SJSA1 (cell line): ENCODE results near the gene PPP1R1B. TPM values are rescaled to one million over a fixed set of nuclear protein-coding genes. Genes with fewer than 3 reads are reported as not detected.

Source experiments
- DNase-seq, 2 experiments: peaks; one replicate each; pipeline ENCODE4 v3.0.0-alpha.2; 2015 to 2020; ENCODE audit warnings: low spot score in 2 of 2, low read depth in 1 of 2
- H3K27ac ChIP-seq: fragments of 250-450 bp; sonication (Bioruptor Pico); 2 replicates; pipeline ENCODE4 v1.5.1; 2020; ENCODE audit warnings: mild to moderate bottlenecking, moderate library complexity
- H3K27me3 ChIP-seq: fragments of 250-450 bp; sonication (Bioruptor Pico); replicated peaks from 2 replicates; pipeline ENCODE4 v1.5.1; 2020; ENCODE audit warnings: mild to moderate bottlenecking, moderate library complexity
- H3K36me3 ChIP-seq: fragments of 250-450 bp; sonication (Bioruptor Pico); 2 replicates; pipeline ENCODE4 v1.5.1; 2020; ENCODE audit warnings: mild to moderate bottlenecking
- H3K4me1 ChIP-seq: fragments of 250-450 bp; sonication (Bioruptor Pico); replicated peaks from 2 replicates; pipeline ENCODE4 v1.6.1; 2021; ENCODE audit warnings: mild to moderate bottlenecking
- H3K4me3 ChIP-seq: fragments of 250-450 bp; sonication (Bioruptor Pico); 2 replicates; pipeline ENCODE4 v1.5.1; 2020; ENCODE audit warnings: mild to moderate bottlenecking
- H3K9me3 ChIP-seq: fragments of 250-450 bp; sonication (Bioruptor Pico); replicated peaks from 2 replicates; pipeline ENCODE4 v1.5.1; 2020; ENCODE audit warnings: mild to moderate bottlenecking
- total RNA-seq: library from RNA; depleted of rRNA; stranded (reverse); fragments of >200 nt; shearing (Covaris generic); gene quantifications from 2 replicates; pipeline ENCODE4 v1.2.3, GENCODE V29; 2014

The PPP1R1B gene
- total RNA-seq, 1 experiment from 2014 or later = not detected

DNA sequence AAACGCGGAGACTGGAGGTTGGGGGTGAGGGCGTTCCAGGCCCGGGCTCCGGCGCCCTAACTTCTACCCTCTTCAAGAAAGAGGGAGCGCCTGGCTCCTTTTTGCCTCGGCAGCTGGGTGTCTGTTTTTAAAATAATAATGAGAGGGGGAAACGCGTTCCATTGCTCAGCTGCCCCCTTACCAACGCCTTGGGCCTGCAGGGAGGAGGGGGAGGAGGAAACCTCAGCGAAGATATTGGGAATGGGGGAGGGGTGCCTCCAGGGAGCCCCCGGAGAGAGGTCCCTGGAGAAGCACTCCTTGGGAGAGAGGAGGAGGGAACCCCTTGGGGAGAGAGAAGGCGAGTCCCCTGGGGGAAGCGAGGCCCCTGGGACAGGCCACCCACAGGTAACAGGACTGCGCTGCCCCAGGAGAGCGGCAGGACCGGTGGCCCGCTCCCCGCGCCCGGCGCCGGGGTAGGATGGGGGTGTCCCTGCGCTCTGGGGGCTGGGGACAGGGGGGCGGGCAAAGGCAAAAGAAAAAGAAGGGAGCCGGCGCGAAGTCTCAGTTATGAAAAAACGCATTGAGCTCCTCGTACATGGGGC is 21.8 kb upstream of the PPP1R1B start:
- DNase-seq = no peak
- peaks cover 92% of the 10 kb centered on the region for H3K27me3 ChIP-seq
- no peaks in the 10 kb centered on the region for H3K9me3 ChIP-seq
- H3K4me1 ChIP-seq = peaks cover 3% of the 10 kb centered on the region; the same call in 1 of the 2 replicates
- H3K4me3 ChIP-seq = no peak overlapping the region
- no peak overlapping the region for H3K27ac ChIP-seq
- H3K36me3 ChIP-seq = no peaks in the 10 kb centered on the region

- DNase-seq = no peak
- H3K4me1 ChIP-seq = peaks cover 3% of the 10 kb centered on the region; the same call in 1 of the 2 replicates
Measured at GRCh38 chr17:39605492-39606433, 21.0 kb upstream of the PPP1R1B start.

GRCh38 chr17:39606434-39607056 is 20.2 kb upstream of the PPP1R1B start:
- no peaks in the 10 kb centered on the region for H3K36me3 ChIP-seq

More at GRCh38 chr17:39605492-39606433, 21.0 kb upstream of the PPP1R1B start:
- no peak overlapping the region for H3K27ac ChIP-seq
- peaks cover 88% of the 10 kb centered on the region for H3K27me3 ChIP-seq
- H3K9me3 ChIP-seq = no peaks in the 10 kb centered on the region
- H3K4me3 ChIP-seq = no peak overlapping the region
- H3K36me3 ChIP-seq = no peaks in the 10 kb centered on the region

DNA sequence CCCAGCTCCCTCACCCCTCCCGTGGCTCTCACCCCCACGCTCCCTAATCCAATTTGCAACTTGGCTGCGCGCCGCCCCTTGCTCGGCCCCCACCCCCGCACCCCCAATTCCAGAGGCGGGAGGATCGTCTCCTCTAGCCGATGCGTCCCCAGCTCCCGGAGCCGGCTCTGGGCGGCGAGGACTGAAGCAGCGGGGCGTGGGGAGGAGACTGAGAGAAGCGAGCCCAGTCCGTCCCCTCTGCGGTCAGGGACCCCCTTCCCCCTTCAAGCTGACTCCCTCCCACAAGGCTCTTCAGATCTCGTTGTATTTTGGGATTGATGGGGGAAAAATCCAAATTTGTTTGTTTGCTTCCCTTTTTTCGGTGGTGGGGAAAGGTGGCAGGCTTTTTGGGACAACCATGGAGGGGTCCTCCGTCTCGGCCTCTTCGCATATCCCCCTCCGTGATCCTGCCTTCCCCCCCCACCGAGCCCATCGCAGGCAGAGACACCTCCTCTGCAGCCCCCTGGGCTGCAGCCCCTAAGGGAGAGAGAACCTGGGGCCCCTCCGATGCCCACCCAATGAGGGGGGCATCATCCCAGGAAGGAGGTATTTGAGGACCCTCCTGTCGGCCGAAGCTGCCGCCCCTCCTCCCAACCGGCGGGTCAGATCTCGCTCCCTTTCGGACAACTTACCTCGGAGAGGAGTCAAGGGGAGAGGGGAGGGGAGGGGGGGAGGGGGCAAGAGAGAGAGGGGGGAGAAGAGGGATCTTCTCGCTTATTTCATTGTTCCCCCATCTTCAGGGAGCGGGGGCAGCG is 19.5 kb upstream of the PPP1R1B start:
- Histone ChIP-seq H3K4me1 (peaks cover 3% of the 10 kb centered on the region; the same call in 1 of the 2 replicates), H3K36me3 (no peaks in the 10 kb centered on the region), H3K27ac (no peak overlapping the region), H3K9me3 (no peaks in the 10 kb centered on the region), H3K27me3 (peaks cover 80% of the 10 kb centered on the region), H3K4me3 (no peak overlapping the region)
- no peak for DNase-seq

More at GRCh38 chr17:39606434-39607056, 20.2 kb upstream of the PPP1R1B start:
- H3K4me1 ChIP-seq = peaks cover 3% of the 10 kb centered on the region; the same call in 1 of the 2 replicates
- H3K27me3 ChIP-seq = peaks cover 86% of the 10 kb centered on the region
- no peak overlapping the region for H3K27ac ChIP-seq
- H3K9me3 ChIP-seq = no peaks in the 10 kb centered on the region
- H3K4me3 ChIP-seq = no peak overlapping the region
- no peak for DNase-seq

DNA sequence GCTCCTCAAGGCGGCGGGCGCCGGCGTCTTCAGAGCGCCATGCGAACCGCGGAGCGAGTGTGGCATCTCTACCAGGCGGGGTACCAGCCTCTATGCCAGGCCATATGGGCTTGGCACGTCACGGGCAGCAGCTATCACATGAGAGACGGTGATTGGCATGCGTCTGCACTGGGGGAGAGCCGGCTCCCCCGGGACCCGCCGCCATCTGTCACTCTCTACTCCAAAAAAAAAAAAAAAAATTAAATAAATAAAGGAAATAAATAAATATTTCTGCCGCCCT is 19.0 kb upstream of the PPP1R1B start, which contains the start of gene NEUROD2:
NEUROD2 (minus strand) TSS at position 70 of the 280 bp plus-strand sequence. CDS start 1,321 bp downstream, outside the sequence.
- Histone ChIP-seq H3K9me3 (no peaks in the 10 kb centered on the region), H3K27ac (no peak within 1 kb of the TSS), H3K4me1 (peaks cover 3% of the 10 kb centered on the region; the same call in 1 of the 2 replicates), H3K4me3 (no peak within 1 kb of the TSS), H3K27me3 (peaks cover 78% of the 10 kb centered on the region), H3K36me3 (no peaks in the 10 kb centered on the region)
- DNase-seq = no peak

DNA sequence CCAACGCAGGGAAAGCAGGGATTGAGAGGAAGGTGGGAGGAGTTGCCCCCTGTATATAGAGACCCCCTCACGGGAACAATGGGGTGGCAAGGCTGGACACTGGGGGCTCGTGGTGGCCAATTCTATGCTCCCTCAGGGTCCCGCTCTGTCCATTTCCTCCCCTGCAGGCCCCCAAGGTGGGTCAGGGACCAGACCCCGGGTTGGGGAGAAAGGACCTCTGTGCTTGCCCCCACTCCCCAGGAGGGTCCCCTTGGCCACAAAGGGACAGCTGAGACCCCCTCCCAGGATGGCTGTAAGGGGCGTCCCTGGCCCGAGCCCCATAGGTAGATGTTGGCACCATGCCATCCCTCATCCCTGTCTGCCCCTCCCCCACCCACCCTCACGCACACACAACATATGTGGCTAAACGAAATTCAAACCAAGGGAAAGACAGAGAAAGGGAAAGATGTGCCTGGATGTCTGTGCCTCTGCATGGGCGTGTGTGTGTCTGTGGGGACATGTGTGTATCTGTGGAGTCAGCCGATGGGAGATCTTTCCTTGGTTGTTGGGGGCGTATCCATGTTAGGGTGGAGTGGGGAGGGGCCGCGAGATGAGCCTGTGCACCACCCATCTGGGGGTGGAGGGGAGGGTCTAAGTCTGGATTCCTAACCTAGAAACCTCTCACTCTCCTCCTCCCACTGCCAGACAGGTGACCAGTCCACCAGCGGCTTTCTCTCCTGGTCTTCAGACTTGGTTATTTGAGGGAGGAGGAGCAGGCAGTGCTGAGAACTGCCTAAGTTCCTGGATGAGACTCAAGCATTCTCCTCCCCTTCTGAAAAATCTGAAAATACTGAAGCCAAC is 18.4 kb upstream of the PPP1R1B start:
- Histone ChIP-seq H3K27ac (no peak overlapping the region), H3K4me1 (peaks cover 3% of the 10 kb centered on the region; the same call in 1 of the 2 replicates), H3K9me3 (no peaks in the 10 kb centered on the region), H3K36me3 (no peaks in the 10 kb centered on the region), H3K4me3 (no peak overlapping the region), H3K27me3 (peaks cover 77% of the 10 kb centered on the region)
- no peak for DNase-seq

- Histone ChIP-seq H3K27me3 (peaks cover 65% of the 10 kb centered on the region), H3K4me1 (peaks cover 3% of the 10 kb centered on the region; the same call in 1 of the 2 replicates), H3K36me3 (no peaks in the 10 kb centered on the region)
Measured at GRCh38 chr17:39609416-39610025, 17.2 kb upstream of the PPP1R1B start.

GRCh38 chr17:39611401-39612112 is 15.2 kb upstream of the PPP1R1B start:
- H3K4me1 ChIP-seq = no peaks in the 10 kb centered on the region; the same call in 1 of the 2 replicates
- no peaks in the 10 kb centered on the region for H3K9me3 ChIP-seq
- no peak overlapping the region for H3K27ac ChIP-seq
- no peak overlapping the region for H3K4me3 ChIP-seq
- peaks cover 57% of the 10 kb centered on the region for H3K27me3 ChIP-seq
- H3K36me3 ChIP-seq = no peaks in the 10 kb centered on the region
- DNase-seq = no peak

More at GRCh38 chr17:39609416-39610025, 17.2 kb upstream of the PPP1R1B start:
- Histone ChIP-seq H3K4me3 (no peak overlapping the region), H3K27ac (no peak overlapping the region), H3K9me3 (no peaks in the 10 kb centered on the region)
- no peak for DNase-seq

DNA sequence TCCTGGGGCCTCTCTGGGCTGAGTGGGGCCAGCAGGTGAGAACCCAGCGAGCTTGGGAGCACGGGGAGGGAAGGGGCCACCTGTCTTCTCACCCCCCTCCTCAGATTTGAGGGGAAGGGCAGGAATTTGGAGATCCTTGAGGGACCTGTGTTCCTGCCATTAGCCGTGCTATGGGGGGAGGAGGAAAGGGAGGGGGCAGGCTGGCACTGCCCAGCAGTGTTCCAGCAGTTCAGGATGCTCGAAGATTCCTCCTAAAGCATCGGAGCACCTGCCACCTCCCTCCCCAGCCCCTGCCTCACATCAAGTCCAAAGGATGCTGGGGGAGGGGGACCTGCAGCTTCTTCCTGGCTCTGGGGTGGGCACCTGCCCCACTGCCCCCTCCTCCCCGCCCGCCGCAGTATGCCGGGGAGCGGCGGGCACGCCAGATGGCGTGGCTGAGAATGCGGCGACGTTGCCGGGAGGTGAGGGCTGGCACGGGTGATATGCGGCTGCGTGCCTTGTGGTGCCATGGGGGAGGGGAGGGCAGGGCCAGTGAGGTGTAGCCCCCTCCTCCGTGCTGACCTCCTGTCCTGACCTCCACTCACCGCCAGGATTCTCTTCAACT is 14.4 kb upstream of the PPP1R1B start:
- Histone ChIP-seq H3K27ac (no peak overlapping the region), H3K27me3 (peaks cover 57% of the 10 kb centered on the region), H3K9me3 (no peaks in the 10 kb centered on the region), H3K36me3 (no peaks in the 10 kb centered on the region), H3K4me3 (no peak overlapping the region), H3K4me1 (peaks cover 3% of the 10 kb centered on the region)
- no peak for DNase-seq

DNA sequence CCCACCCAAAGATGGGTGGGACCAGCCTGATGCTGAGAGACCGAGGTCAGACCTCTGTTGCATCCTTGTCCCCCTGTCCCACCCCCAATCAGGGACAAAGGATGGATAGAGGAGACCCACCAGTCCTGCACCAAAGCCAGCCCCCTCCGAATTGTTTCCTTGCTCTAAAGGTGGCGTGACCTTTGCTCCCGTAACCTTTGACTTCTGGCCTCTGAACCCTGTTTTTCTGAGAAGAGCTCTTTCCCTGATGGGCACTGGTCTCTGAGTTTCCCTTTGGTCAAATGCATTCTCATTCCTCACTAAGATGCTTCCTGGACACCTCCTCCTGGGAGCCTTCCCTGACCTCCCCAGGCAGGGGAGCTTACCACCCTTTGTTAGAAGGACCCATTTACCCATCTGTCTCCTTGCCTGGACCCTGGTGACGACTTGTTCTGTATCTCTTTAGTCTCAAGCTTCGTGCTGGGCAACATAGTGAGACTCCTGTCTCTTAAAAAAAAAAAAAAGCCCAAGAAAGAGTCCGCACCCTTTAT is 13.8 kb upstream of the PPP1R1B start:
- no peak overlapping the region for H3K4me3 ChIP-seq
- H3K27me3 ChIP-seq = peaks cover 58% of the 10 kb centered on the region
- H3K9me3 ChIP-seq = no peaks in the 10 kb centered on the region
- H3K36me3 ChIP-seq = no peaks in the 10 kb centered on the region
- no peak for DNase-seq
- no peak overlapping the region for H3K27ac ChIP-seq
- peaks cover 6% of the 10 kb centered on the region for H3K4me1 ChIP-seq

- Histone ChIP-seq H3K4me3 (no peak overlapping the region), H3K27me3 (peaks cover 52% of the 10 kb centered on the region), H3K27ac (no peak overlapping the region), H3K36me3 (no peaks in the 10 kb centered on the region), H3K9me3 (no peaks in the 10 kb centered on the region), H3K4me1 (peaks cover 10% of the 10 kb centered on the region)
- no peak for DNase-seq
Measured at GRCh38 chr17:39614545-39615157, 12.1 kb upstream of the PPP1R1B start.
